Activated CD4-positive, alpha-beta T cell treated with anti-CD3 and anti-CD28 coated beads for 36 hours (primary cell): ENCODE measurements around the gene NMT2. TPM values are rescaled to one million over a fixed set of nuclear protein-coding genes. Genes with fewer than 3 reads are reported as not detected.

ENCODE experiments used
- ATAC-seq: fragments of 200-7000 bp; cut with Tn5 transposase; one replicate; pipeline ENCODE4 v1.10.0; 2021; ENCODE audit warnings: mild to moderate bottlenecking, moderate library complexity
- CTCF ChIA-PET: fragments of 350-600 bp; sonication (Branson Sonifier 250); formaldehyde crosslinking; loops from one replicate; lab custom pipeline; 2021; ENCODE audit warnings: antibody characterized with exemption; lab: Charles Lee
- POLR2A ChIA-PET: fragments of 350-600 bp; sonication (Branson Sonifier 250); formaldehyde crosslinking; loops from one replicate; lab custom pipeline; 2021; ENCODE audit warnings: antibody characterized with exemption, inconsistent platforms; lab: Charles Lee
- DNase-seq: peaks from one replicate; pipeline ENCODE4 v3.0.0-alpha.2; 2020
- H3K27ac Mint-ChIP-seq: one replicate; pipeline ENCODE4 v1.8.0; 2021; ENCODE audit warnings: mixed read lengths
- H3K27me3 Mint-ChIP-seq: one replicate; pipeline ENCODE4 v1.8.0; 2021; ENCODE audit warnings: mixed read lengths
- H3K36me3 Mint-ChIP-seq: one replicate; pipeline ENCODE4 v1.8.0; 2021; ENCODE audit warnings: low read depth, mixed read lengths
- H3K4me1 Mint-ChIP-seq: one replicate; pipeline ENCODE4 v1.8.0; 2021; ENCODE audit warnings: mixed read lengths
- H3K4me3 Mint-ChIP-seq: one replicate; pipeline ENCODE4 v1.8.0; 2021; ENCODE audit warnings: mild to moderate bottlenecking, moderate library complexity, mixed read lengths
- H3K9me3 Mint-ChIP-seq: one replicate; pipeline ENCODE4 v1.8.0; 2021; ENCODE audit warnings: low read depth, mixed read lengths
- intact Hi-C, 2 experiments: fragments of 100-400 bp; cut with DNase I in 1 of 2; cut with micrococcal nuclease in 1 of 2; formaldehyde crosslinking; loops; one replicate each; pipeline versions ENCODE4 v1.14.2 to v1.15.1; 2022 to 2024; cut with DNase I, micrococcal nuclease
- total RNA-seq, 2 experiments: library from RNA; stranded (reverse); gene quantifications; one replicate each; pipeline ENCODE4 v1.2.3, GENCODE V29; 2021

NMT2 gene
- total RNA-seq, 2 experiments from 2014 or later: 20.6 to 22.1 TPM

DNA sequence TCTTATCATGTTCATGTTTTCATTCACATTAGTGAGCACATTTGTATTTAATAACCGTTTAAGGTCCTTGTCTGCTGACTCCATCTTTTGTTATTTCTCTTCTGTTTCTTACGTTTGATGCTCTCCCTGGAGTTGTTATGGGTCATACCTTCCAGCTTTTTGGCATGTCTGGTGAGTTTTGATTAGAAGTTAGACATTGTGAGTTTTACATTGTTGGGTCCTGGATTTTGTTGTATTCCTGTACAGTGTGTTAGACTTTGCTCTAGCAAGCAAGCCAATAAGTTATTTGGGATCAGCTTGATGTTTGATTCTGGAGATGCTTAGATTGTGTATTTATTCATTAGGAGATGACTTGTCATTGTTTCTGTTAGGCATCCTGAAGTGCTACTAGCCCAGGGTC, 107.9 kb downstream of the NMT2 start:
- Mint-ChIP-seq H3K27me3 (peaks cover 7% of the 10 kb centered on the region), H3K4me3 (no peak overlapping the region), H3K36me3 (peaks cover 8% of the 10 kb centered on the region), H3K27ac (no peak overlapping the region), H3K4me1 (no peaks in the 10 kb centered on the region), H3K9me3 (peaks cover 9% of the 10 kb centered on the region)
- ATAC-seq (no peak), DNase-seq (no peak)
- intact Hi-C loops: no loop called here
- ChIA-PET CTCF (interaction anchor here (1.0 kb wide), 1 partner anchor 45 kb away, joined by 3 read pairs; no protein-coding TSS in a partner anchor), POLR2A (no interaction called here)

DNA sequence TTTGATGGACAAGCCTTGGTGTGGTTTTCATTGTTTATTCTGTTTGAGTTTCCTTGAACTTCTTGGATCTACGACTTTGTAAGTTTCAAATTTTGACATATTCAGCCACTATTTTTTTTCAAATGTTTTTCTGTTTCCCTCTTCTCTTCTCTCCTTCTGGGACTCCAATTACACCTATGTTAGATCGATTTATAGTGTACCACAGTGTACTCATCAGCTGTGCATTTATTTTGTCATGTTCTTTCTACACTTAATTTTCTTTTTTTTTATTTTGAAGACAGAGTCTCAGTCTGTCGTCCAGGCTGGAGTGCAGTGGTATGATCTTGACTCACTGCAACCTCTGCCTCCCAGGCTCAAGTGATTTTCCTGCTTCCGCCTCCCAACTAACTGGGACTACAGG, 108.6 kb downstream of the NMT2 start:
- H3K36me3 Mint-ChIP-seq: peaks cover 8% of the 10 kb centered on the region
- POLR2A ChIA-PET: no interaction called here

DNA sequence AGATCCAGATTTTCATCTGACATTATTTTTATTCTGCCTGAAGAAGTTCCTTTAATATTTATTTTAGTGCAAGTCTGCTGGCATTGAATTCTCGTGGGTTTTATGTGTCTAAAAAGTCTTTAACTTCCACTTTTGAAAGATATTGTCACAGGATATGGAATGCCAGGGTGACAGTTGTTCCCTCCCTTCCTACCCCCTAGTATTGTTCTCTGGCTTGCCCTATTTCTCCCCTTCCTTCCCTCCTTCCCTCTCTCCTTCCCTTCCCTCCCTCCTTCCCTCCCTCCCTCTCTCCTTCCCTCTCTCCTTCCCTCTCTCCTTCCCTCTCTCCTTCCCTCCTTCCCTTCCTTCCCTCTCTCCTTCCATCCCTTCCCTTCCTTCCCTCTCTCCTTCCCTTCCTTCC, 109.8 kb downstream of the NMT2 start:
- no peak overlapping the region for H3K27ac Mint-ChIP-seq
- no peak for ATAC-seq
- peaks cover 9% of the 10 kb centered on the region for H3K9me3 Mint-ChIP-seq
- ChIA-PET CTCF (no interaction called here), POLR2A (no interaction called here)
- DNase-seq: no peak
- peaks cover 8% of the 10 kb centered on the region for H3K36me3 Mint-ChIP-seq
- H3K4me3 Mint-ChIP-seq: no peak overlapping the region
- intact Hi-C loops: no loop called here
- H3K4me1 Mint-ChIP-seq: no peaks in the 10 kb centered on the region
- peaks cover 7% of the 10 kb centered on the region for H3K27me3 Mint-ChIP-seq

More for the DNA sequence above, 108.6 kb downstream of the NMT2 start:
- peaks cover 7% of the 10 kb centered on the region for H3K27me3 Mint-ChIP-seq
- H3K4me1 Mint-ChIP-seq: no peaks in the 10 kb centered on the region
- no peak overlapping the region for H3K27ac Mint-ChIP-seq
- intact Hi-C loops: no loop called here
- no peak overlapping the region for H3K4me3 Mint-ChIP-seq
- CTCF ChIA-PET: no interaction called here
- H3K9me3 Mint-ChIP-seq: peaks cover 9% of the 10 kb centered on the region
- DNase-seq (no peak), ATAC-seq (no peak)

Other genes with a start within 250 kb of the NMT2 start
- gene DCLRE1C, start 214.6 kb downstream of the NMT2 start, total RNA-seq: 10 to 100 TPM; 17.9 to 30.9 TPM
- 1 to 10 TPM in 1 of 2 experiments, under 1 TPM in 1; 0.81 to 1.1 TPM for gene MEIG1, start 209.3 kb downstream of the NMT2 start, total RNA-seq
- under 1 TPM; 0.16 to 0.90 TPM for gene OLAH, start 124.8 kb downstream of the NMT2 start, total RNA-seq
- gene ACBD7, start 79.9 kb downstream of the NMT2 start, total RNA-seq: 1 to 10 TPM; 2.4 to 2.6 TPM
- 10 to 100 TPM; 26.1 to 27.1 TPM for gene RPP38, start 71.3 kb downstream of the NMT2 start, total RNA-seq
- gene FAM171A1, start 202.6 kb upstream of the NMT2 start, total RNA-seq: 1 to 10 TPM; 4.1 to 5.8 TPM